Jurkat, Clone E6-1 (cell line): ENCODE data around the gene HOXA1. TPM values are rescaled to one million over a fixed set of nuclear protein-coding genes. Genes with fewer than 3 reads are reported as not detected.

Source experiments
- DNase-seq: peaks from one replicate; pipeline ENCODE4 v3.0.0-alpha.2; 2011; ENCODE audit warnings: low read depth, low spot score
- H3K4me3 ChIP-seq: 2 replicates; pipeline ENCODE4 v1.5.1; 2011; ENCODE audit warnings: mild to moderate bottlenecking, low read length, control low read depth, moderate library complexity
- polyA plus RNA-seq: library from polyadenylated mRNA; unstranded; fragments of >200 nt; gene quantifications from one replicate; pipeline ENCODE4 v1.2.1, GENCODE V29; 2012; ENCODE audit warnings: missing spikeins; ENCODE audit not compliant: insufficient read length, insufficient read depth

The HOXA1 gene
- 6.4 TPM for polyA plus RNA-seq

GRCh38 chr7:27095897-27096767 lies at the start of gene HOXA1:
HOXA1 (minus strand) TSS chr7:27096000; CDS start chr7:27095912, 88 bp downstream.
- peak within 1 kb of the TSS; percentile 83 for H3K4me3 ChIP-seq
- DNase-seq: peak; percentile 87

- no peak for DNase-seq
- no peak overlapping the region for H3K4me3 ChIP-seq
Observed at GRCh38 chr7:27145165-27145913, 49.5 kb upstream of the HOXA1 start.

DNA sequence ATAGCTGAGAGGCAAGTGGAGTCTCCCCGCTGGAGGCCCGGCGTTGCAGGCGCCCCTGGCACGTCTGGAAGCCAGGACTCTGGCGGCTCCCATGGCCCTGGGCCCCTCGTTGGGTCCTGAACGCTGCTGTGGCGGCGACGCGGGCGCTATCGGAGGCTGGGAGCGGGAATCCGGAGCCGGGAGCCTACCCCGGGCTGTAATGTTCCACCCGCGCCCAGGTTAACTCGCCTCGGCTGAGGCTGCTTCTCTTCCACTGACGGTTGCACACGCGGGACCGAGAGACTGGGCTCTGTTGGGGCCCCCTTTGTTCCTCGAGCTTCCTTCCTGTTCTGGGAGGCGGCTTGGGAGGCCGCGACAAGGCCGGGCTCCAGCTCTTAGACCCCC lies 49.0 kb upstream of the HOXA1 start:
- no peak for DNase-seq
- no peak overlapping the region for H3K4me3 ChIP-seq

DNA sequence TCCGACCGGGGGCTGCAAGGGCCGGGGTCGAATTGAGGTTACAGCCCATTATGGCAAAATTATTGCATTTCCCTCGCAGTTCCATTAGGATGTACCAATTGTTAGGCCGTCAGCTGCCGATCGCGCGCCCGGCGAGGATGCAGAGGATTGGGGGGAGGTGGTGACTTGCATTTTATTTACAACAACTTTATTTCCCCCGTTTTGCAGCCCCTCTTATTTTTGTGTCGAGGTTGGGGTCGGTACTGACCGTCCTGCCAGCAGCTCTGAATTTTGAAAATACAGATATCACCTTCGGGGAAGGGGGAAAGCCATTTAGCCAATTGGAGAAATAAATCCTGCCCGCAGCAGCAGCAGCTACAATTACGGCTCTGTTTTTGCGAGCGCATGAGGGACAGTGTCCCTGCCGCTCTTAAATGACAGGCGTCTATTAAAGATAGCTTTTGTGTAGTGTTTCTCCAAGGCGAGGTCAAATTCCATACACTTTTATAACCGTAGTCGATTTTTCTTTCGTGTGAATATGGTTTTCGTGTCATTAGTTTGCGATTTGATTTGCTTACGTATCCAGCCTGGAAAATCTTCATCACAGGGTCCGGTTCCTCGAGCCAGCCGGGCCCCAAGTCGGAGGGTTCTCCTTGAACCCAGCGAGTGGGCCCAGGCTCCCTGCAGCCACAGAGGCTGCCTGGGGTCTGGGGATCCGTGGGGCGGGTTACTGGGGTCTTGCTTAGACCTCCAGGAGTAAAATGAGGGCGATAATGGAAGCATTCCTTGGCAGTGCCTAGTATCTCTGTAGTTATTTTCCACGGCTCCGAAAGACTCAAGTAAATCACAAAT lies 48.4 kb upstream of the HOXA1 start:
- no peak for DNase-seq
- H3K4me3 ChIP-seq: no peak overlapping the region

DNA sequence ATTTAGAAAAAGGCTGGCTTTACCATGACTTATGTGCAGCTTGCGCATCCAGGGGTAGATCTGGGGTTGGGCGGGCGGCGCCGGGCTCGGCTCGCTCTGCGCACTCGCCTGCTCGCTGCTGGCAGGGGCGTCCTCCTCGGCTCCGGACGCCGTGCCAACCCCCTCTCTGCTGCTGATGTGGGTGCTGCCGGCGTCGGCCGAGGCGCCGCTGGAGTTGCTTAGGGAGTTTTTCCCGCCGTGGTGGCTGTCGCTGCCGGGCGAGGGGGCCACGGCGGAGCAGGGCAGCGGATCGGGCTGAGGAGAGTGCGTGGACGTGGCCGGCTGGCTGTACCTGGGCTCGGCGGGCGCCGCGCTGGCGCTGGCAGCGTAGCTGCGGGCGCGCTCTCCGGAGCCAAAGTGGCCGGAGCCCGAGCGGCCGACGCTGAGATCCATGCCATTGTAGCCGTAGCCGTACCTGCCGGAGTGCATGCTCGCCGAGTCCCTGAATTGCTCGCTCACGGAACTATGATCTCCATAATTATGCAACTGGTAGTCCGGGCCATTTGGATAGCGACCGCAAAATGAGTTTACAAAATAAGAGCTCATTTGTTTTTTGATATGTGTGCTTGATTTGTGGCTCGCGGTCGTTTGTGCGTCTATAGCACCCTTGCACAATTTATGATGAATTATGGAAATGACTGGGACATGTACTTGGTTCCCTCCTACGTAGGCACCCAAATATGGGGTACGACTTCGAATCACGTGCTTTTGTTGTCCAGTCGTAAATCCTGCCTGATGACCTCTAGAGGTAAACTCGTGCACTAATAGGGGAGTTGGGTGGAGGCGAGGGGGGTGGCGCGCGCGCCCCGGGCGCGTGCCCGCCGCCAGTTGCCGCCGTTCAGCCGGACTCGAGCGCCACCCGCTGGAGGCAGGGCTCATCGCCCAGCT lies 47.5 kb upstream of the HOXA1 start, which contains the start of gene HOXA5:
TSS of gene HOXA5 (minus strand) at position 659 of the 927 bp plus-strand sequence. CDS start at position 585, 74 bp downstream.
- no peak for DNase-seq
- H3K4me3 ChIP-seq: no peak within 1 kb of the TSS

GRCh38 chr7:27142580-27143022 lies 46.8 kb upstream of the HOXA1 start:
- H3K4me3 ChIP-seq: no peak overlapping the region
- no peak for DNase-seq

- no peak for DNase-seq
- H3K4me3 ChIP-seq: no peak overlapping the region
Observed at GRCh38 chr7:27141923-27142579, 46.3 kb upstream of the HOXA1 start.

DNA sequence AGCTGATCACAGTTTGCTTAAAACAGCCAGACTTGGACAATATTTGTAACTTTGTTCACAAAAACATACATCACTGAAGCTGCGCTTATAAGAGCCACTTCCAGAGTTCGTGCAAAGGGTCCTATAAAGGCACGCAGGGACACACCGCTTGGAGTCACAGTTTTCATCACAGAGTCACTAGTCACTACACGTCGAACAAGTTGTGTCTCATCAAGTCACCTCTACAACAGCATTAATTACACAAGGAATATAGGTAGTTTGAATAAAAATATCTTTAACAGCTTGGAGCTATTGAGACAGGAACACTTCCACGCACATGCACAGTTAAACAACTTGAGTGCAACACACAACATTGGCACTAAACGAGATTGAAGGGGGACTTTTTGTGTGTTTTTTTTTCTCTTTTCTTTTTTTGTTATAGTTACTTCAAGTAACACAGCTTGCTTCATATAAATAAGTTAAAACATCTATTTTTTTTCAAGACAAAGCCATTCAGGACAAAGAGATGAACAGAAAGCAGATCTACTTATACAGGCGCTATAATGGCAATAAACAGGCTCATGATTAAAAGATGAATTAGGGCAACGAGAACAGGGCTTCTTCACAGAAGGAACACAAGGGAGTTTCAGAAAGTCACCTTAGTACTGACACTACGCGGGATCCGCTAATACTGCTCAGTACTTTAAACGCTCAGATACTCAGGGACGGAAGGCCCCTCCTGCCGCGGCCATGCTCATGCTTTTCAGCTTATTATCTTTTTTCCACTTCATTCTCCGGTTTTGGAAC lies 45.5 kb upstream of the HOXA1 start:
- no peak for DNase-seq
- no peak overlapping the region for H3K4me3 ChIP-seq

DNA sequence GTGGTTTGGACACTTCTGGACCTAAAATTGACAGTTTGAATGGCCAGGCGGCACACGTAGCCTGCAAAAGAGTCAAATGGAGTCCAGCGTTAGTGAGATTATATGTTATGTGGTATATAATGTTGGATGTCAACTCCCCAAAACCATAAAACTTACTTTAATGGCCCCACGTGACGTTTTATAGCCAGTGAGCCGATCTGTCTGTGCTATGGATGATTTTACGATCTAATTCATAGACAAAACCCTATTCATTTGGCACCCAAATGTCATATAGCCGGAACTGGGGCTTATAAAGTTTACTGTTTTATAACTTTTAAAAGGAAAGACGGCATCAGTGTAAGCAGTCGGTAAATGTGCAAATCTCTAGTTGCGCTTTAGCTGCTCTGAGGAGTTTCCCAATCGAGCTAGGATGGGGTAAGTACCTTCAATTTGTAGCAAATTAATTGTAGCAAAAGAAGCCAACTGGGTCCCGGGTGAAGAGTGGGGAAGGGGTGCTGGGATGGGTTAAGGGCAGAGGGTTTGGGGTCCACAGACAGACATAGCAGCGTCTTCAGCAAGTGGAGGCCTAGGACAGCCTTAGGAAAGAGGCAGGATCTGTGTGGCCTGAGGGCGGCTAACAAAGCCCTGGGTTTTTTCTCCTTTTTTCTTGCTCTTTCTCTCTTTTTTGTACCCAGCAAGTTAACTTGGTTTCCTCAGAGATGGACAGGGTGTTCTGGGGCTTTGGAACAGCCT lies 44.5 kb upstream of the HOXA1 start:
- no peak overlapping the region for H3K4me3 ChIP-seq
- DNase-seq: no peak

GRCh38 chr7:27139334-27140125 lies 43.7 kb upstream of the HOXA1 start:
- no peak overlapping the region for H3K4me3 ChIP-seq
- DNase-seq: no peak

- no peak for DNase-seq
- no peak overlapping the region for H3K4me3 ChIP-seq
Observed at GRCh38 chr7:27138985-27139333, 43.2 kb upstream of the HOXA1 start.

DNA sequence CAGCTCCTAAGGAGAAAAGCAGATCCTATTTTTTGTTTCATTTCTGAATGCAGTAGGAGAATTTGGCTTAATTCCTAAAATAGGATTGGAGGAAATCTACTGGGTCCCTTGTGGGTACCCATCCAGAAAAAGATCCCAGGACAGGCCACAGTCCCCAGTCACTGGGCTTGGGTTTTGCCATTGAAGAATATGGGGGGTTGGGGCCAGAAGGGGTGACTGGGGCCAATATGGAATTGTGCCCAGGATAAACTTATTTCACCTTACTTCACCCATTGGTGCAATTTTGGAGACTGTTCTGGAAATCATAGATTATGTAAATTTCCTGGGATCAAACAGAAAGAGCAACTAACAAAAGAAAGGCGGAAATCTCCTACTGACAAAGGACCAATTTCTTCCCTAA lies 42.7 kb upstream of the HOXA1 start:
- DNase-seq: no peak
- H3K4me3 ChIP-seq: no peak overlapping the region

DNA sequence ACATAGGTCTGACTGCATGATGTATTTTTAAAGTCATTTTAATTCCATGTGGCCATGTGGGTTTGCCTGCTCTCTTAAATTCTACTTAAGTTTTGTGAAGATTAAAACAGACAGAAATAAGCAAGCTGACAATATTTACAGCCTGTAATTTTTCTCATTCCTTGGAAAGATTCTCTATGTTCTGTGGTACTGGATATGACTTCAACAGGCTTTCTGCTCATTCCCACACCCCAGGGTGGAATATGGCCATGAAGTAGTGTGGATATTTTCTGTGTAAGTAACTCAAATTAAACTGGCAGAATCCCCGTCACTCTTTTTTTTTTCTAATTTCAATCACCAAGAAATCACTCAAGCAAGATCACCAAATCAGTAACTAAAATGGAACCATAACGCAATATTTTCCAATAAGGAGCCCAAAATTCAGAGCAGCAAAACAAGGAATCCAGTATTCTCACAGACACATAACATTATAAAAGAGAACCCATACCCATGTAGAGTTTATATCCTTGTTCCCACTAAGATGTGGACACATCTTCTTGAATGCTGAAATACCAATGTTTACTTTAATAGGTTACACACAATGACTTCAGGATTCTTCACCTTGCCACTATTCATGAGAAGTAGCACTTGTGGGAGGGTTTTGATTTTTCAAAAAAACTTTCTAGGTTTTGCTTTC lies 42.0 kb upstream of the HOXA1 start:
- DNase-seq: no peak
- H3K4me3 ChIP-seq: no peak overlapping the region

GRCh38 chr7:27134392-27134791 lies 38.6 kb upstream of the HOXA1 start:
- DNase-seq: no peak
- no peak overlapping the region for H3K4me3 ChIP-seq
